HG02938 (cell line): ENCODE data around the gene MRGPRF.
"Not testable (repeated sequence)": the region's sequence is repeated elsewhere in the genome, so short reads cannot be mapped to it uniquely, and the experiment has no call there.

Experiments
- ATAC-seq: cut with Tn5 transposase; IDR thresholded peaks from one replicate; pipeline ENCODE4 v1.9.1; 2021; ENCODE audit warnings: mild to moderate bottlenecking, moderate library complexity; ENCODE audit not compliant: unreplicated experiment

Gene MRGPRF

GRCh38 chr11:69003301-69003865 lies 9.7 kb downstream of the MRGPRF start:
- no peak for ATAC-seq

GRCh38 chr11:69002570-69003231 lies 10.3 kb downstream of the MRGPRF start:
- ATAC-seq: no peak

- no peak for ATAC-seq
Observed at GRCh38 chr11:69002110-69002569, 10.9 kb downstream of the MRGPRF start.

- no peak for ATAC-seq
Observed at GRCh38 chr11:69001243-69002081, 11.6 kb downstream of the MRGPRF start.

- ATAC-seq: no peak
Observed at GRCh38 chr11:69000831-69001242, 12.2 kb downstream of the MRGPRF start.

GRCh38 chr11:69000391-69000790 lies 12.7 kb downstream of the MRGPRF start:
- ATAC-seq: no peak

- ATAC-seq: not testable (repeated sequence)
Observed at GRCh38 chr11:68999748-69000355, 13.2 kb downstream of the MRGPRF start.

GRCh38 chr11:68999093-68999747 lies 13.8 kb downstream of the MRGPRF start:
- ATAC-seq: no peak

- ATAC-seq: no peak
Observed at GRCh38 chr11:68998390-68998911, 14.6 kb downstream of the MRGPRF start.

GRCh38 chr11:68997995-68998348 lies 15.1 kb downstream of the MRGPRF start:
- no peak for ATAC-seq

- no peak for ATAC-seq
Observed at GRCh38 chr11:68997124-68997994, 15.7 kb downstream of the MRGPRF start.

GRCh38 chr11:68996376-68997123 lies 16.5 kb downstream of the MRGPRF start:
- ATAC-seq: no peak

- no peak for ATAC-seq
Observed at GRCh38 chr11:68994894-68995285, 18.2 kb downstream of the MRGPRF start.

GRCh38 chr11:68994161-68994893 lies 18.7 kb downstream of the MRGPRF start:
- ATAC-seq: no peak

GRCh38 chr11:68993546-68993945 lies 19.5 kb downstream of the MRGPRF start:
- no peak for ATAC-seq

GRCh38 chr11:68992743-68993255 lies 20.2 kb downstream of the MRGPRF start:
- no peak for ATAC-seq

GRCh38 chr11:68990995-68991780 lies 21.9 kb downstream of the MRGPRF start:
- no peak for ATAC-seq
